HepG2 (cell line): ENCODE measurements around the gene TCFL5. TPM values are rescaled to one million over a fixed set of nuclear protein-coding genes. Genes with fewer than 3 reads are reported as not detected.

Source experiments
- HNRNPUL1 ChIP-seq: fragments of 200-400 bp; formaldehyde crosslinking; IDR thresholded peaks from 2 replicates; pipeline ENCODE4 v1.6.1; 2017; ENCODE audit warnings: low read depth, mild to moderate bottlenecking, low read length, moderate library complexity
- MTA3 ChIP-seq: sonication (generic); formaldehyde crosslinking; IDR thresholded peaks from 2 replicates; pipeline ENCODE4 v1.4.0; 2020; ENCODE audit warnings: missing genetic modification reagents
- MTF2 ChIP-seq: sonication (generic); formaldehyde crosslinking; IDR thresholded peaks from 2 replicates; pipeline ENCODE4 v1.5.0; 2020; ENCODE audit warnings: missing genetic modification reagents, borderline replicate concordance
- PHF21A ChIP-seq: sonication (generic); formaldehyde crosslinking; IDR thresholded peaks from 2 replicates; pipeline ENCODE4 v1.5.0; 2020; ENCODE audit warnings: mild to moderate bottlenecking, missing genetic modification reagents
- SCMH1 ChIP-seq: sonication (generic); formaldehyde crosslinking; IDR thresholded peaks from 2 replicates; pipeline ENCODE4 v1.9.0; 2021; ENCODE audit warnings: missing genetic modification reagents, mild to moderate bottlenecking, borderline replicate concordance
- ZBTB3 ChIP-seq: sonication (generic); formaldehyde crosslinking; IDR thresholded peaks from 2 replicates; pipeline ENCODE4 v1.4.0; 2020; ENCODE audit warnings: low read depth, mild to moderate bottlenecking, moderate library complexity, missing genetic modification reagents, borderline replicate concordance
- ZBTB42 ChIP-seq: sonication (generic); formaldehyde crosslinking; IDR thresholded peaks from 2 replicates; pipeline ENCODE4 v1.5.0; 2020; ENCODE audit warnings: mild to moderate bottlenecking, missing genetic modification reagents
- ZFYVE20 ChIP-seq: sonication (generic); formaldehyde crosslinking; IDR thresholded peaks from 2 replicates; pipeline ENCODE4 v1.8.0; 2023; ENCODE audit warnings: low read depth, mild to moderate bottlenecking, moderate library complexity, missing genetic modification reagents, borderline replicate concordance
- ZNF207 ChIP-seq: fragments of 450-650 bp; IDR thresholded peaks from 2 replicates; pipeline ENCODE4 v1.6.1; 2016; ENCODE audit warnings: antibody characterized with exemption, borderline replicate concordance
- ZNF354B ChIP-seq: sonication (generic); formaldehyde crosslinking; IDR thresholded peaks from 2 replicates; pipeline ENCODE4 v1.8.0; 2022; ENCODE audit warnings: mild to moderate bottlenecking, missing genetic modification reagents
- ZNF451 ChIP-seq: sonication (generic); formaldehyde crosslinking; IDR thresholded peaks from 2 replicates; pipeline ENCODE4 v1.5.0; 2020; ENCODE audit warnings: mild to moderate bottlenecking, missing genetic modification reagents
- ZNF570 ChIP-seq: sonication (generic); formaldehyde crosslinking; IDR thresholded peaks from 2 replicates; pipeline ENCODE4 v1.4.0; 2020; ENCODE audit warnings: mild to moderate bottlenecking, missing genetic modification reagents, borderline replicate concordance
- ZNF672 ChIP-seq: sonication (generic); formaldehyde crosslinking; IDR thresholded peaks from 2 replicates; pipeline ENCODE4 v1.8.1; 2022; ENCODE audit warnings: missing genetic modification reagents
- ZNF746 ChIP-seq: sonication (generic); formaldehyde crosslinking; IDR thresholded peaks from 2 replicates; pipeline ENCODE4 v1.8.0; 2022; ENCODE audit warnings: mild to moderate bottlenecking, missing genetic modification reagents
- polyA plus RNA-seq, 8 experiments: library from polyadenylated mRNA; depleted of rRNA in 3 of 8; stranded (reverse) in 7 of 8; unstranded in 1 of 8; fragments of >200 nt; fragmentation: Illumina TruSeq in 4 of 8; extraction: Trizol in 4 of 8; gene quantifications; 2 replicates each; pipeline versions ENCODE4 v1.2.1 to v1.2.3, GENCODE V29; 2011 to 2016; ENCODE audit warnings: low read depth in 4 of 8, missing spikeins in 1 of 8, mixed read lengths in 1 of 8; ENCODE audit not compliant: insufficient read depth in 1 of 8
- total RNA-seq, 5 experiments: library from RNA; depleted of rRNA; stranded (reverse); fragments of >200 nt; fragmentation: Illumina TruSeq; extraction: Trizol; gene quantifications; 2 replicates each; pipeline ENCODE4 v1.2.3, GENCODE V29; 2016; ENCODE audit warnings: low read depth in 1 of 5
- TF ChIP-seq, protein P1 (sequence below), 2 experiments: sonication (generic) in 1 of 2; formaldehyde crosslinking in 1 of 2; IDR thresholded peaks; 2 replicates each; pipeline versions ENCODE4 v1.4.0 to v1.6.1; 2016 to 2020; ENCODE audit warnings: borderline replicate concordance in 1 of 2, low read depth in 1 of 2, mild to moderate bottlenecking in 1 of 2, missing genetic modification reagents in 1 of 2
- TF ChIP-seq, protein P2 (sequence below): sonication (generic); formaldehyde crosslinking; IDR thresholded peaks from 2 replicates; pipeline ENCODE4 v1.5.0; 2020; ENCODE audit warnings: missing genetic modification reagents, mild to moderate bottlenecking, borderline replicate concordance
- TF ChIP-seq, protein P3 (sequence below): IDR thresholded peaks from 2 replicates; pipeline ENCODE4 v1.6.1; 2012; ENCODE audit warnings: inconsistent platforms
- TF ChIP-seq, protein P4 (sequence below): IDR thresholded peaks from 2 replicates; pipeline ENCODE4 v1.6.1; 2016; ENCODE audit warnings: low read depth, missing genetic modification reagents, missing compliant biosample characterization

The TCFL5 gene
- total and polyA plus RNA-seq, 2 of the 13 experiments (the other 11 are each of a cell fraction or from before 2014, with no cell fraction given), result 14.8 to 20.0 TPM

DNA sequence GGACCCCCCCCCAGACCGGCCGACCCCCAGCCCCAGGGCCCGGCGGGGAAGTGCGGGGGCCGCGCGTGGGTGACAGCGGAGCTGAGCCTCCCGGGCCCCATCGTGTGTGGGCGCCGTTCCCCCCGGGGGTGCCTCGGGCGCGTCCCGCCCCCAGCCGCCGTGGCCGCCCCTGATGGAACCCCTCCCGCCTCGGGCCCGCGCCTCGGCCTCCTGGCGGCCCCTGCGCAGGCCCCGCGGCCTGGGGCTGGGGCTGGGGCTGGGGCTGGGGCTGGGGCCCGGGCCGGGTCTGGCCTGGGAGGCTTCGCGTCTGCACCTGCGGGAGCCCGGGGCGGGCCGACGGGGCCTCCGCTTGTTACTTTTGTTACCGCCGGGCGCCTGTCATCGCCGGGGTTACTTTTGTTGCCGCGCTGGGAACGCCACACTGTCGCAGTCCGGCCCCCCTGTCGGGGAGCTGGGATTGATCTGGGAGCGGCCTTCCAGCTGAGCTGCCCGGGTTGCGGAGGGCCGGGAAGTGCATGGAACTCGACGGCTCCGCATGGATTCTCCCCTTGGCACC lies 56.4 kb downstream of the TCFL5 start (continued):
- TF ChIP-seq, protein P1, sequence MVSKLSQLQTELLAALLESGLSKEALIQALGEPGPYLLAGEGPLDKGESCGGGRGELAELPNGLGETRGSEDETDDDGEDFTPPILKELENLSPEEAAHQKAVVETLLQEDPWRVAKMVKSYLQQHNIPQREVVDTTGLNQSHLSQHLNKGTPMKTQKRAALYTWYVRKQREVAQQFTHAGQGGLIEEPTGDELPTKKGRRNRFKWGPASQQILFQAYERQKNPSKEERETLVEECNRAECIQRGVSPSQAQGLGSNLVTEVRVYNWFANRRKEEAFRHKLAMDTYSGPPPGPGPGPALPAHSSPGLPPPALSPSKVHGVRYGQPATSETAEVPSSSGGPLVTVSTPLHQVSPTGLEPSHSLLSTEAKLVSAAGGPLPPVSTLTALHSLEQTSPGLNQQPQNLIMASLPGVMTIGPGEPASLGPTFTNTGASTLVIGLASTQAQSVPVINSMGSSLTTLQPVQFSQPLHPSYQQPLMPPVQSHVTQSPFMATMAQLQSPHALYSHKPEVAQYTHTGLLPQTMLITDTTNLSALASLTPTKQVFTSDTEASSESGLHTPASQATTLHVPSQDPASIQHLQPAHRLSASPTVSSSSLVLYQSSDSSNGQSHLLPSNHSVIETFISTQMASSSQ (IDR thresholded peaks at IDR 0.05; ENCODE audit: low read depth), result no peak
- TF ChIP-seq, protein P1 (CRISPR knock-in tag; IDR thresholded peaks at IDR 0.05; ENCODE audit: borderline replicate concordance), result peak; percentile 9; the same call in 1 of the 2 replicates
- TF ChIP-seq ZNF207 (no peak), ZNF570 (peak; percentile 56; the same call in 1 of the 2 replicates), ZBTB42 (CRISPR knock-in tag) (no peak), ZNF672 (CRISPR knock-in tag) (0 out of 2 replicates have a peak, but pooled peaks have one; percentile 10), HNRNPUL1 (no peak), ZBTB3 (CRISPR knock-in tag) (no peak), SCMH1 (no peak), MTF2 (CRISPR knock-in tag) (no peak), PHF21A (CRISPR knock-in tag) (no peak), ZNF746 (CRISPR knock-in tag) (0 out of 2 replicates have a peak, but pooled peaks have one; percentile 40), ZFYVE20 (CRISPR knock-in tag) (peak; percentile 85; the same call in 1 of the 2 replicates), MTA3 (CRISPR knock-in tag) (0 out of 2 replicates have a peak, but pooled peaks have one; percentile 62), ZNF354B (CRISPR knock-in tag) (no peak), ZNF451 (CRISPR knock-in tag) (no peak)
- TF ChIP-seq, protein P2, sequence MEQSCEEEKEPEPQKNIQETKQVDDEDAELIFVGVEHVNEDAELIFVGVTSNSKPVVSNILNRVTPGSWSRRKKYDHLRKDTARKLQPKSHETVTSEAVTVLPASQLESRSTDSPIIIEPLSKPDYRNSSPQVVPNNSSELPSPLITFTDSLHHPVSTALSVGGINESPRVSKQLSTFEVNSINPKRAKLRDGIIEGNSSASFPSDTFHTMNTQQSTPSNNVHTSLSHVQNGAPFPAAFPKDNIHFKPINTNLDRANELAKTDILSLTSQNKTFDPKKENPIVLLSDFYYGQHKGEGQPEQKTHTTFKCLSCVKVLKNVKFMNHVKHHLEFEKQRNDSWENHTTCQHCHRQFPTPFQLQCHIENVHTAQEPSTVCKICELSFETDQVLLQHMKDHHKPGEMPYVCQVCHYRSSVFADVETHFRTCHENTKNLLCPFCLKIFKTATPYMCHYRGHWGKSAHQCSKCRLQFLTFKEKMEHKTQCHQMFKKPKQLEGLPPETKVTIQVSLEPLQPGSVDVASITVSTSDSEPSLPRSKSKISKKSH (CRISPR knock-in tag), result peak; percentile 28; the same call in 1 of the 2 replicates
- TF ChIP-seq, protein P3, sequence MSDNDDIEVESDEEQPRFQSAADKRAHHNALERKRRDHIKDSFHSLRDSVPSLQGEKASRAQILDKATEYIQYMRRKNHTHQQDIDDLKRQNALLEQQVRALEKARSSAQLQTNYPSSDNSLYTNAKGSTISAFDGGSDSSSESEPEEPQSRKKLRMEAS, result no peak
- TF ChIP-seq, protein P4, sequence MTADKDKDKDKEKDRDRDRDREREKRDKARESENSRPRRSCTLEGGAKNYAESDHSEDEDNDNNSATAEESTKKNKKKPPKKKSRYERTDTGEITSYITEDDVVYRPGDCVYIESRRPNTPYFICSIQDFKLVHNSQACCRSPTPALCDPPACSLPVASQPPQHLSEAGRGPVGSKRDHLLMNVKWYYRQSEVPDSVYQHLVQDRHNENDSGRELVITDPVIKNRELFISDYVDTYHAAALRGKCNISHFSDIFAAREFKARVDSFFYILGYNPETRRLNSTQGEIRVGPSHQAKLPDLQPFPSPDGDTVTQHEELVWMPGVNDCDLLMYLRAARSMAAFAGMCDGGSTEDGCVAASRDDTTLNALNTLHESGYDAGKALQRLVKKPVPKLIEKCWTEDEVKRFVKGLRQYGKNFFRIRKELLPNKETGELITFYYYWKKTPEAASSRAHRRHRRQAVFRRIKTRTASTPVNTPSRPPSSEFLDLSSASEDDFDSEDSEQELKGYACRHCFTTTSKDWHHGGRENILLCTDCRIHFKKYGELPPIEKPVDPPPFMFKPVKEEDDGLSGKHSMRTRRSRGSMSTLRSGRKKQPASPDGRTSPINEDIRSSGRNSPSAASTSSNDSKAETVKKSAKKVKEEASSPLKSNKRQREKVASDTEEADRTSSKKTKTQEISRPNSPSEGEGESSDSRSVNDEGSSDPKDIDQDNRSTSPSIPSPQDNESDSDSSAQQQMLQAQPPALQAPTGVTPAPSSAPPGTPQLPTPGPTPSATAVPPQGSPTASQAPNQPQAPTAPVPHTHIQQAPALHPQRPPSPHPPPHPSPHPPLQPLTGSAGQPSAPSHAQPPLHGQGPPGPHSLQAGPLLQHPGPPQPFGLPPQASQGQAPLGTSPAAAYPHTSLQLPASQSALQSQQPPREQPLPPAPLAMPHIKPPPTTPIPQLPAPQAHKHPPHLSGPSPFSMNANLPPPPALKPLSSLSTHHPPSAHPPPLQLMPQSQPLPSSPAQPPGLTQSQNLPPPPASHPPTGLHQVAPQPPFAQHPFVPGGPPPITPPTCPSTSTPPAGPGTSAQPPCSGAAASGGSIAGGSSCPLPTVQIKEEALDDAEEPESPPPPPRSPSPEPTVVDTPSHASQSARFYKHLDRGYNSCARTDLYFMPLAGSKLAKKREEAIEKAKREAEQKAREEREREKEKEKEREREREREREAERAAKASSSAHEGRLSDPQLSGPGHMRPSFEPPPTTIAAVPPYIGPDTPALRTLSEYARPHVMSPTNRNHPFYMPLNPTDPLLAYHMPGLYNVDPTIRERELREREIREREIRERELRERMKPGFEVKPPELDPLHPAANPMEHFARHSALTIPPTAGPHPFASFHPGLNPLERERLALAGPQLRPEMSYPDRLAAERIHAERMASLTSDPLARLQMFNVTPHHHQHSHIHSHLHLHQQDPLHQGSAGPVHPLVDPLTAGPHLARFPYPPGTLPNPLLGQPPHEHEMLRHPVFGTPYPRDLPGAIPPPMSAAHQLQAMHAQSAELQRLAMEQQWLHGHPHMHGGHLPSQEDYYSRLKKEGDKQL (CRISPR knock-in tag), result no peak
